Mesothelial cell of epicardium (in vitro differentiated cells): ENCODE measurements around the gene TMEM131L. TPM values are rescaled to one million over a fixed set of nuclear protein-coding genes. Genes with fewer than 3 reads are reported as not detected.

ENCODE experiments used
- DNase-seq, 2 experiments: peaks; one replicate each; pipeline ENCODE4 v3.0.0; 2021; ENCODE audit warnings: low spot score in 2 of 2; ENCODE audit not compliant: unreplicated experiment in 2 of 2
- H3K27ac Mint-ChIP-seq: 2 replicates; pipeline ENCODE4 v1.8.0; 2021; ENCODE audit warnings: mixed read lengths
- H3K27me3 Mint-ChIP-seq: 2 replicates; pipeline ENCODE4 v1.8.0; 2021; ENCODE audit warnings: low read depth, mixed read lengths
- H3K36me3 Mint-ChIP-seq: 2 replicates; pipeline ENCODE4 v1.8.0; 2021; ENCODE audit warnings: mixed read lengths
- H3K4me1 Mint-ChIP-seq: 2 replicates; pipeline ENCODE4 v1.8.0; 2021; ENCODE audit warnings: mixed read lengths
- H3K4me3 Mint-ChIP-seq: 2 replicates; pipeline ENCODE4 v1.8.0; 2021; ENCODE audit warnings: mild to moderate bottlenecking, moderate library complexity, mixed read lengths
- H3K9me3 Mint-ChIP-seq: 2 replicates; pipeline ENCODE4 v1.8.0; 2021; ENCODE audit warnings: mixed read lengths
- CTCF ChIP-seq: fragments of 200-600 bp; sonication (generic); IDR thresholded peaks from one replicate; pipeline ENCODE4 v1.5.0; 2021; ENCODE audit warnings: antibody characterized with exemption; ENCODE audit not compliant: unreplicated experiment
- total RNA-seq: library from RNA; stranded (reverse); gene quantifications from 3 replicates; pipeline ENCODE4 v1.2.1, GENCODE V29; 2021

TMEM131L gene
- total RNA-seq, 1 donor from 2014 or later, result 13.9 TPM

GRCh38 chr4:153512162-153512852 is 46.1 kb downstream of the TMEM131L start:
- Mint-ChIP-seq H3K4me1 (peaks cover 32% of the 10 kb centered on the region), H3K27me3 (no peaks in the 10 kb centered on the region), H3K27ac (peak overlapping the region; percentile 94), H3K4me3 (no peak overlapping the region), H3K36me3 (no peaks in the 10 kb centered on the region), H3K9me3 (peaks cover 10% of the 10 kb centered on the region)
- DNase-seq, result no peak
- TF ChIP-seq CTCF, result no peak

DNA sequence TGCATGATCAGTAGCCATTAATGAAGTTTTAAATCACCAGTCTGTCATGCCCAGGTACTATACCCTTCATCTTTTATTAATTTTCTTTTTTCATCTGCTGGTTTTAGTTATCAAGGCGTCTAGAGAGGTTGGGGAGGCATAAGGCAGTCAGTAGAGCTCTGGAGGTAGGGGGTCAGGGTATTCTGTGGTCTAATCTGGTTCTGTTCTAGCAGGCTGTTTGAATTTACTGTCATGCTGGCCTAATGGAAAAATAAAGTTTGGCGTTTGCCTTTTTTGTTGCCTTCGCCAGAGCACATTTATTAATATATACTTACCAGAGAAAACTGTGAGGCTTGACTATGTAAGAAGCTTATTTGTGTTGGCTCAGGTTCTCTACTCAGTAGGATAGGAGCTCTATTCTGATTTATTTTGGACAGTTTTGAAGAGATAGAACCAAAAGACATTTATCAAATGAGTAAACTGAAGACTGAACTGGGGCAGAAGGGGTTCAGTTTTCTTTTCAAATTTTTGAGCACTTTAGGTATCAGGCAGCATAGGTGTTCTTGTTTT is 46.9 kb downstream of the TMEM131L start:
- H3K27ac Mint-ChIP-seq, result peak overlapping the region; percentile 94

DNA sequence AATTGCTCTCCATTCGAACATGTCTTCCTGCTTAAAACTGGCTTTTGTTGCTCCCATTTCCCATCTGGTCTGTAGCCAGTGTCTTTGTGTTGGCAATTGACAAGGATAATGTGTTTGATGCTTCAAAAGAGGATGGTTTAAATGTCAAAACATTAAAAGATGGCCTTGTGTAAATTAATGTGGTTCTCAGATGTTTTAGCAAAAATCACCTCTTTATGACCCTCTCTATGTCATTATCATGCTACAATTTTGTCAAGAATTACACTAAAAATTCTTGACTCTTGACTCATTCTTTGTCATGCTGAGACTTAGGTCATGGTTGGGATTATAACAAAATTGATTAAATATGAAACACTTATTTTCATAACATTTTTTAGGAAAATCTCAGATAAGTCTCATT is 47.4 kb downstream of the TMEM131L start:
- no peaks in the 10 kb centered on the region for H3K27me3 Mint-ChIP-seq
- peaks cover 37% of the 10 kb centered on the region for H3K4me1 Mint-ChIP-seq
- no peak for TF ChIP-seq CTCF
- H3K9me3 Mint-ChIP-seq, result peaks cover 10% of the 10 kb centered on the region
- peak overlapping the region; percentile 80 for H3K27ac Mint-ChIP-seq
- no peak for DNase-seq
- H3K36me3 Mint-ChIP-seq, result no peaks in the 10 kb centered on the region
- no peak overlapping the region for H3K4me3 Mint-ChIP-seq

More for the DNA sequence above, 46.9 kb downstream of the TMEM131L start:
- Mint-ChIP-seq H3K27me3 (no peaks in the 10 kb centered on the region), H3K36me3 (no peaks in the 10 kb centered on the region), H3K9me3 (peaks cover 10% of the 10 kb centered on the region), H3K4me3 (no peak overlapping the region), H3K4me1 (peaks cover 34% of the 10 kb centered on the region)
- no peak for DNase-seq
- no peak for TF ChIP-seq CTCF

DNA sequence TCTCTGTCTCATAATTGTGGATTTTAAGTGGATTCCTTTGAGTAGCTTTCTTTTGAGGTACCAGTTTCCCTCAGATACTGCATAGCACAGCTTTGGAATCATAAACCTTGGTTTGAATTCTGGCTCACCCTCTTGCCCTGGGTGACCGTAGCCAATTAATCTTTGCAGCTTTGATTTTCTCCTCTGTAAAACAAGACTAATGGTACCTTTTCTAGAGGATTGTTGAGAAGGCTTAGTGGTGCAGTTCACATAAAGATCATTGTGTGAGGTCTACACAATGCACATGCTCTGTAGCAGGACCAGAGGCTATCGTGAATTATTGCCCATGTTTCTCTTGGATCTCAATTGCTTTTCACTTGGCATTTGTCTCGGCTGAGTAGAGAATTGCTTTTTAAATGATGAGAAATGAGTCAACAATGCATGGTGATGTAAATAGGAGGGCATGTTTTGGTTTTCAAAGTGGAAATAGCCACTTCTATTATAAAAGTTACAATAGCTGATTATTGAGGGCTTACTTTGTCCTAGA is 47.9 kb downstream of the TMEM131L start:
- DNase-seq, result no peak
- Mint-ChIP-seq H3K4me3 (no peak overlapping the region), H3K9me3 (peaks cover 10% of the 10 kb centered on the region), H3K27me3 (no peaks in the 10 kb centered on the region), H3K27ac (peak overlapping the region; percentile 80), H3K4me1 (peaks cover 42% of the 10 kb centered on the region), H3K36me3 (no peaks in the 10 kb centered on the region)
- no peak for TF ChIP-seq CTCF

GRCh38 chr4:153514688-153515426 is 48.7 kb downstream of the TMEM131L start:
- no peaks in the 10 kb centered on the region for H3K27me3 Mint-ChIP-seq
- no peak for DNase-seq
- no peak overlapping the region for H3K4me3 Mint-ChIP-seq
- no peak for TF ChIP-seq CTCF
- no peak overlapping the region for H3K27ac Mint-ChIP-seq
- H3K36me3 Mint-ChIP-seq, result no peaks in the 10 kb centered on the region
- peaks cover 10% of the 10 kb centered on the region for H3K9me3 Mint-ChIP-seq
- peaks cover 43% of the 10 kb centered on the region for H3K4me1 Mint-ChIP-seq
